ENCODE data around the gene GNAS-AS1. TPM values are rescaled to one million over a fixed set of nuclear protein-coding genes. Genes with fewer than 3 reads are reported as not detected.

The GNAS-AS1 gene
- total and polyA plus RNA-seq, 5 experiments from 2014 or later: 0.14 to 1.3 (median 1.3) TPM; not detected in 2

- Mint-ChIP-seq H3K27me3 (no peaks in the 10 kb centered on the region), H3K4me1 (peaks cover 3 to 28% (median 11%) of the 10 kb centered on the region in 4 donors), H3K27ac (no peak overlapping the region), H3K9me3 (no peaks in the 10 kb centered on the region), H3K36me3 (no peaks in the 10 kb centered on the region), H3K4me3 (no peak overlapping the region)
- ATAC-seq: no peak
- no peak for DNase-seq
- POLR2A ChIA-PET: no interaction called here
Observed at GRCh38 chr20:58883241-58883691, 32.6 kb upstream of the GNAS-AS1 start.

- Mint-ChIP-seq H3K4me1 (peaks cover 4 to 28% (median 15%) of the 10 kb centered on the region in 4 donors), H3K36me3 (no peaks in the 10 kb centered on the region), H3K4me3 (no peak overlapping the region), H3K27me3 (no peaks in the 10 kb centered on the region), H3K27ac (no peak overlapping the region), H3K9me3 (no peaks in the 10 kb centered on the region)
- DNase-seq (no peak), ATAC-seq (no peak)
- POLR2A ChIA-PET: no interaction called here
Observed at GRCh38 chr20:58882704-58883089, 32.0 kb upstream of the GNAS-AS1 start.

- no peaks in the 10 kb centered on the region for H3K27me3 Mint-ChIP-seq
- H3K9me3 Mint-ChIP-seq: no peaks in the 10 kb centered on the region
- peaks cover 8 to 26% (median 20%) of the 10 kb centered on the region in 4 donors for H3K4me1 Mint-ChIP-seq
- H3K36me3 Mint-ChIP-seq: no peaks in the 10 kb centered on the region
- DNase-seq (no peak), ATAC-seq (no peak)
- H3K4me3 Mint-ChIP-seq: peak overlapping the region in 1 of 10 donors; percentile 24
- H3K27ac Mint-ChIP-seq: no peak overlapping the region
- POLR2A ChIA-PET: interaction anchor here (1.2 kb wide), 1 partner anchor 151 kb away, joined by 3 read pairs; the partner anchor contains the start of gene ATP5F1E
Observed at GRCh38 chr20:58880994-58881752, 30.5 kb upstream of the GNAS-AS1 start.

- H3K36me3 Mint-ChIP-seq: no peaks in the 10 kb centered on the region
- H3K27me3 Mint-ChIP-seq: no peaks in the 10 kb centered on the region
- no peaks in the 10 kb centered on the region for H3K9me3 Mint-ChIP-seq
- no peak overlapping the region for H3K4me3 Mint-ChIP-seq
- ATAC-seq (no peak), DNase-seq (no peak)
- peaks cover 8 to 22% (median 18%) of the 10 kb centered on the region in 4 donors for H3K4me1 Mint-ChIP-seq
- no peak overlapping the region for H3K27ac Mint-ChIP-seq
- POLR2A ChIA-PET: no interaction called here
Observed at GRCh38 chr20:58880441-58880840, 29.7 kb upstream of the GNAS-AS1 start.

- H3K4me3 Mint-ChIP-seq: peak overlapping the region in 5 of 10 donors; percentile 47 to 68 (median 57)
- no peaks in the 10 kb centered on the region for H3K36me3 Mint-ChIP-seq
- POLR2A ChIA-PET: interaction anchor here (1.8 kb wide), 1 partner anchor 11 kb away, joined by 11 read pairs; no protein-coding TSS in a partner anchor
- ATAC-seq: no peak
- no peaks in the 10 kb centered on the region for H3K9me3 Mint-ChIP-seq
- H3K4me1 Mint-ChIP-seq: peaks cover 8 to 22% (median 18%) of the 10 kb centered on the region in 4 donors
- peak overlapping the region in 9 of 10 donors; percentile 80 to 93 (median 88) for H3K27ac Mint-ChIP-seq
- DNase-seq: no peak
- H3K27me3 Mint-ChIP-seq: no peaks in the 10 kb centered on the region
Observed at GRCh38 chr20:58878399-58878798, 27.7 kb upstream of the GNAS-AS1 start.

GRCh38 chr20:58877976-58878360 is 27.3 kb upstream of the GNAS-AS1 start:
- Mint-ChIP-seq H3K36me3 (no peaks in the 10 kb centered on the region), H3K4me3 (peak overlapping the region in 8 of 10 donors; percentile 28 to 68 (median 50)), H3K4me1 (peaks cover 8 to 22% (median 18%) of the 10 kb centered on the region in 4 donors), H3K9me3 (no peaks in the 10 kb centered on the region), H3K27ac (peak overlapping the region; percentile 71 to 93 (median 86)), H3K27me3 (no peaks in the 10 kb centered on the region)
- ATAC-seq (peak; percentile 95 to 97), DNase-seq (peak in 5 of 10 donors; percentile 33 to 67 (median 46))
- POLR2A ChIA-PET: interaction anchor here (1.8 kb wide), 1 partner anchor 12 kb away, joined by 11 read pairs; no protein-coding TSS in a partner anchor

GRCh38 chr20:58877050-58877975 is 26.6 kb upstream of the GNAS-AS1 start:
- POLR2A ChIA-PET: interaction anchor here (0.5 to 1.8 kb wide), 4 partner anchors 12 to 155 kb away, joined by 3 to 11 read pairs (median 4); partner anchors contain the start of gene ATP5F1E
- Mint-ChIP-seq H3K4me1 (peaks cover 8 to 22% (median 20%) of the 10 kb centered on the region in 4 donors), H3K9me3 (no peaks in the 10 kb centered on the region), H3K27me3 (no peaks in the 10 kb centered on the region), H3K4me3 (peak overlapping the region in 8 of 10 donors; percentile 15 to 68 (median 50)), H3K27ac (peak overlapping the region; percentile 71 to 93 (median 86)), H3K36me3 (no peaks in the 10 kb centered on the region)
- no peak for ATAC-seq
- DNase-seq: no peak

- H3K9me3 Mint-ChIP-seq: no peaks in the 10 kb centered on the region
- no peak overlapping the region for H3K4me3 Mint-ChIP-seq
- no peaks in the 10 kb centered on the region for H3K27me3 Mint-ChIP-seq
- H3K4me1 Mint-ChIP-seq: peaks cover 8 to 23% (median 20%) of the 10 kb centered on the region in 4 donors
- POLR2A ChIA-PET: interaction anchor here (0.6 to 1.8 kb wide), 4 partner anchors 13 to 155 kb away, joined by 3 to 11 read pairs (median 3); partner anchors contain the start of gene ATP5F1E
- no peak for ATAC-seq
- no peaks in the 10 kb centered on the region for H3K36me3 Mint-ChIP-seq
- peak overlapping the region in 5 of 10 donors; percentile 38 to 88 (median 66) for H3K27ac Mint-ChIP-seq
- DNase-seq: no peak
Observed at GRCh38 chr20:58876437-58876836, 25.7 kb upstream of the GNAS-AS1 start.

- no peaks in the 10 kb centered on the region for H3K9me3 Mint-ChIP-seq
- ATAC-seq (no peak), DNase-seq (no peak)
- POLR2A ChIA-PET: interaction anchor here (0.6 to 1.6 kb wide), 2 partner anchors 16 to 154 kb away, joined by 3 to 5 read pairs; no protein-coding TSS in a partner anchor
- H3K4me3 Mint-ChIP-seq: peak overlapping the region in 1 of 10 donors; percentile 7
- no peak overlapping the region for H3K27ac Mint-ChIP-seq
- peaks cover 10 to 27% (median 22%) of the 10 kb centered on the region in 4 donors for H3K4me1 Mint-ChIP-seq
- no peaks in the 10 kb centered on the region for H3K36me3 Mint-ChIP-seq
- peaks cover 0 to 1% (median 0%) of the 10 kb centered on the region in 5 donors for H3K27me3 Mint-ChIP-seq
Observed at GRCh38 chr20:58875541-58876134, 24.9 kb upstream of the GNAS-AS1 start.

GRCh38 chr20:58875111-58875510 is 24.4 kb upstream of the GNAS-AS1 start:
- Mint-ChIP-seq H3K36me3 (no peaks in the 10 kb centered on the region), H3K27ac (peak overlapping the region in 1 of 10 donors; percentile 24), H3K9me3 (no peaks in the 10 kb centered on the region), H3K27me3 (peaks cover 0 to 3% (median 0%) of the 10 kb centered on the region in 5 donors), H3K4me3 (no peak overlapping the region), H3K4me1 (peaks cover 12 to 32% (median 26%) of the 10 kb centered on the region in 4 donors)
- POLR2A ChIA-PET: interaction anchor here (1.6 kb wide), 1 partner anchor 16 kb away, joined by 5 read pairs; no protein-coding TSS in a partner anchor
- no peak for DNase-seq
- ATAC-seq: no peak

GRCh38 chr20:58874469-58874868 is 23.8 kb upstream of the GNAS-AS1 start:
- H3K36me3 Mint-ChIP-seq: no peaks in the 10 kb centered on the region
- POLR2A ChIA-PET: interaction anchor here (0.7 to 1.6 kb wide), 2 partner anchors 17 to 129 kb away, joined by 3 to 5 read pairs; no protein-coding TSS in a partner anchor

More at GRCh38 chr20:58874469-58874868, 23.8 kb upstream of the GNAS-AS1 start:
- DNase-seq: no peak
- Mint-ChIP-seq H3K4me3 (no peak overlapping the region), H3K27ac (peak overlapping the region in 1 of 10 donors; percentile 23), H3K4me1 (peaks cover 12 to 35% (median 25%) of the 10 kb centered on the region in 4 donors), H3K9me3 (no peaks in the 10 kb centered on the region), H3K27me3 (peaks cover 0 to 3% (median 0%) of the 10 kb centered on the region in 5 donors)
- ATAC-seq: no peak
